ENCODE measurements around the gene LMTK2.

Gene LMTK2

GRCh38 chr7:98240961-98241673 is 134.5 kb downstream of the LMTK2 start:
- DNase-seq: peak; percentile 20

DNA sequence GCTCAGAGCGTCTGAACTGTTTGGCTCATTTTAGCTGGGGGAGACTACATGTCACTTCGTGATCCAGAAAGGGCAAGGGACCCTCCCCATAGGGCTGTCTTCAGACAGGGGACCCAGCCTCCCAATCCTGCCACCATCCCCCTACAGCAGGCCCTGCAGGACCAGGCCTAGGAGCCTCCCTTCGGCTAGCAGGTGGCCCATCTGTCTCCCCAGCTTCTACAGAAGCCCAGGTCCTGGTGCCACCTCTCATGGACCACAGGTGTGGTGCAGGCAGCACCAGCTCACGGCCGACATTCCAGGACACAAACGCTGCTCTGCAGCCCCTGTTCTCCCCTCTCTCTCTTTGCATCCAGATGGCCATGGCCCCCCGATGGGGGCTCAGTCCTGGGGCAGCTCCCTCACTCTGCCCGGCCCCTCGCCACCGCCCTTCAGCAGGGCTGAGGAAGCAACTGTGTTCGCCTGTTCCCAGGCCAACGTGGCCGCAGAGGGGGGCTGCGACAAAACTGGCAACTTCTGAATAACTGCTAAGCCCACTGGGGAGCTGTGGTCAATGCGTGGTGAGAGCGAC is 135.1 kb downstream of the LMTK2 start:
- no peak for DNase-seq

GRCh38 chr7:98242342-98242741 is 135.7 kb downstream of the LMTK2 start:
- DNase-seq: no peak

DNA sequence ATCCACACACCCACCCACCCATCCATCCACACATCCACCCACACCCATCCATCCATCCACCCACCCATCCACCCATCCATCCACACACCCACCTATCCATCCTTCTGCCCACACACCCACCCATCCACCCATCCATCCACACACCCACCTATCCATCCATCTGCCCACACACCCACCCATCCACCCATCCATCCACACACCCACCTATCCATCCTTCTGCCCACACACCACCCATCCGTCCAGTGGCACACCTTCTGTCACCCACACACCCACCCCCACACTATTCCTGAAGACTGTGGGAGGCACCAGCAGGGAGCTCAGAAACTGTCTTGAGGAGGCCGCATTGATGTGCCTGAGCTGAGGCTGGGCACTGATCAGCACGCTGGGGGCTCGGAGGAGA is 136.3 kb downstream of the LMTK2 start:
- DNase-seq: no peak

GRCh38 chr7:98244871-98245270 is 138.2 kb downstream of the LMTK2 start:
- no peak for DNase-seq

DNA sequence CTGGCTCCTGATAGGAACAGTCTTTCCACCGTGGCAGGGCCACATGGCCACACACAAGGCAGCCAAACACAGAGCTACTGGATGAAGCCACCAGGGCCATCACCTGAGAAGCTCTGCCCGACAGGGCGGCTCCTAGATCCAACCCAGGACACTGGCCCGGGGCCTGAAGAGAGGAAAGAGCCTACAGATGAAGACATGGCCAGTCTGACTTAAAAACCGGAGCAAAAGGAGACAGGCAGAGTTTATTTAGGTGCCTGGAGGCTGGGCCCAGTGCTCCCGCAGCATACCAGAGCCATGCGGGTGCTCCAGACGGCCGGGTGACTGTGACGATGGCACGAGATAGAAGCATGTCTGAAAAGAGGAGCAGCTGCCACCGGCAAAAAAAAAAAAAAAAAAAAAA is 141.5 kb downstream of the LMTK2 start:
- DNase-seq: no peak

- peak; percentile 8 for DNase-seq
Observed at GRCh38 chr7:98249106-98249505, 142.4 kb downstream of the LMTK2 start.

- DNase-seq: peak; percentile 65
Observed at GRCh38 chr7:98250789-98251188, 144.1 kb downstream of the LMTK2 start.

DNA sequence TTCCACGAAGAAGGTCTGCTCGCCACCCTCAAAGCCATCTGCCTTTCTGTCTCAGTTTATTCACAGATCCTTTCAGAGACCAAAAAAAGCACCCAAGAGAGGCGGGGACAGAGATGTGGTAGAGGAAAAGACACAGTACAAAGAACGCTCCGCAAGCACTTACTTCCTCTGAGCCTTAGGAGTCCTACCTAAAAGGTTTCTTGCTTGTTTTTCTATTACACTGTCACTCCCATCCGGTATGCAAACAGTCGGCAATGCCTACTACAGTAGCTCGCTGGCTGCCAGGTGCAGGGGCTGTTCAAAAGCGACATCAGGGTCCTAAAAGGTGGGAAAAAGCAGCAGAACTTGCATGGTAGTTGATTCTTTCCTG is 144.6 kb downstream of the LMTK2 start:
- DNase-seq: peak; percentile 43

DNA sequence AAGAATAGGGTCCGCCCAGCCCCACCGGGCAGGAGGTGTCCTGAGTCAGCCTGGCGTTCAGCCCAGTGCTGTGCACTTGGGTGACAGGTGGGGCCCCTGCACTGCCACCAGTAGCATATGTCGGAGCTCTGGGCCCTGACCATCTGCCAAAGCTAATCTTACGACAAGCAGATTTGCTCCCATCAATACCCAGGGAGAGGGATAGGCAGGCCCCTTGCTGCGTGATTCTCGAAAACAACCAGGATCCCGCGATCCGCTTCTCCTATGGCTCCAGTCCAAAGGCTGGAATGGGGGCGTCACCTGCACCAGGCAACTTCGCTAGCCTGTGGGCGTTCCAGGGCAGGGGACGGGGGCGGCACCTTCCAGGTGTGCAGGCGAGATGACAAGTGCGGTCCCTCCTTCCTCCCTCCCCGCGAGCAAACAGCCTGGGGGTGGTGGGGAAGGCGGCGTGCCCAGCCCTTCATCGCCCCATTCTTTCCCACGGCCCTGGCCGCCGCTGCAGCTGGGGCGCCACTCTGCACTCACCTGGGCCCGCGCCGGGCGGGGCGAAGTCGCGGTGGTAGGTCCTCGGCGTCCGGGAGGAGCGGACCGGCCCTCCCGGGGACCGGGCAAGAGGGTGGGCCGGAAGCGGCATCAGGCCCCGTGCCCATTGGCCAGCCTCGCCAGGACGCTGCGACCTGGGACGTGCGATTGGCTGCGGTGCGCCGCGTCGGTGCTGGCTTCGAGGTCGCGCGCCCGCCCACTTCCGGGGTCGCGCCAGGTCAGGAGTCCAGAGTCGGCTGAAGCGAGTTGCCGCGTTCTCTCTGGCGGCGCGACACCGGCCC is 145.2 kb downstream of the LMTK2 start, which contains the start of gene TECPR1:
TECPR1 (minus strand) TSS at position 632 of the 824 bp plus-strand sequence. CDS start 6,086 bp downstream, outside the sequence.
- DNase-seq: peak; percentile 94

GRCh38 chr7:98252425-98253054 is 145.9 kb downstream of the LMTK2 start:
- DNase-seq: no peak

GRCh38 chr7:98254516-98254915 is 147.9 kb downstream of the LMTK2 start:
- no peak for DNase-seq

DNA sequence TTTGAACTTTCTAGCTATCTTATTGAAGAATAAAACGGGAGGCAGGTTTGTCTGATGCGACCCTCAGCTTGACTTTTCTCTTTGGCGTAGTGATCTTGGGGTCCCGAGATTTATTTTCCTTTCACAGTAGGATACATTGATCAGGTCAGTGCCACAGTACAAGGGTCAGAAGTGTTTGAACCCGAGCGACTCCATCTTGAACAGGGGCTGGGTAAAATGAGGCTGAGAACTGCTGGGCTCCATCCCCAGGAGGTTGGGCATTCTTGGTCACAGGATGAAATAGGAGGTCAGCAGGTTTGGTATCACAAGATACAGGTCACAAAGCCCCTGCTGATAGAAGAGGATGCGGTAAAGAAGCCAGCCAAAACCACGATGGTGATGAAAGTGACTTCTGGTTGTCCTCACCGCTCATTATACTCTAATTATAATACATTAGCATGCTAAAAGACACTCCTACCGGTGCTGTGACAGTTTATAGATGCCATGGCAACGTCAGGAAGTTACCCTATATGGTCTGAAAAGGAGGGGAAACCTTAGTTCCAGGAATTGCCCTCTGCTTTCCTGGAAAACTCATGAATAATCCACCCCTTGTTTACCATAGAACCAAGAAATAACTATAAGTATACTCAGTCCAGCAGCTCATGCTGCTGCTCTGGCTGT is 148.4 kb downstream of the LMTK2 start:
- DNase-seq: peak; percentile 61

GRCh38 chr7:98256431-98256830 is 149.8 kb downstream of the LMTK2 start:
- no peak for DNase-seq

DNA sequence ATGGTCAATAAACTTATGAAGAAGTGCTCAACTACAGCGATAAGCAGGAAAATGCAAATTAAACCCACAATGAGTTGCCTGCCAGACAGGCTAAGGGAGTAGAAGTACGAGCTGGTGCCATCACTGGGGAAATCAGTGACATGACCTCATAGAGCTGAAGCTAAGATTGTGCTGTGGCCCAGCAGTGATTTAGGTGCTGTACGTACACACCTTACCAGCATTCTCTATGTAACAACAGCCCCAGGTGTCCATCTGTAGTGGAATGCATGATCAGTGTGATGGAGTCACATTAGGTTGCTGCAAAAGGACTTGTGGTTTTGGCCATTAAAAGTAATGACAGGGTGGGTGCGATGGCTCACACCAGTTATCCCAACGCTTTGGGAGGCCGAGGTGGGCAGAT is 151.0 kb downstream of the LMTK2 start:
- no peak for DNase-seq
